HEK293T (cell line): ENCODE measurements around the gene CCDC136.

Experiments used
- CTCF ChIA-PET: fragments of 350-600 bp; formaldehyde crosslinking; extraction: SDS; loops from one replicate; lab custom pipeline; 2021; ENCODE audit warnings: antibody characterized with exemption, inconsistent platforms; lab: Yijun Ruan, JAX
- POLR2A ChIA-PET: fragments of 350-600 bp; formaldehyde crosslinking; extraction: SDS; loops from one replicate; lab custom pipeline; 2020; ENCODE audit warnings: antibody characterized with exemption, inconsistent platforms; lab: Yijun Ruan, JAX
- DNase-seq: peaks from one replicate; pipeline ENCODE4 v3.0.0; 2012; ENCODE audit warnings: mixed read lengths; ENCODE audit errors: extremely low spot score
- ARNT ChIP-seq: fragments of 450-650 bp; IDR thresholded peaks from 2 replicates; pipeline ENCODE4 v1.6.1; 2017; ENCODE audit warnings: mild to moderate bottlenecking
- BHLHE40 ChIP-seq: fragments of 450-650 bp; IDR thresholded peaks from 2 replicates; pipeline ENCODE4 v1.6.1; 2016; ENCODE audit warnings: mild to moderate bottlenecking, moderate library complexity, borderline replicate concordance
- CTBP1 ChIP-seq: fragments of 450-650 bp; IDR thresholded peaks from 2 replicates; pipeline ENCODE4 v1.6.1; 2016; ENCODE audit warnings: borderline replicate concordance
- ELF4 ChIP-seq: fragments of 450-650 bp; IDR thresholded peaks from 2 replicates; pipeline ENCODE4 v1.6.1; 2017; ENCODE audit warnings: antibody characterized with exemption
- FOXA1 ChIP-seq: fragments of 450-650 bp; IDR thresholded peaks from 2 replicates; pipeline ENCODE4 v1.6.1; 2016; ENCODE audit warnings: mild to moderate bottlenecking
- FOXK2 ChIP-seq: fragments of 450-650 bp; IDR thresholded peaks from 2 replicates; pipeline ENCODE4 v1.6.1; 2016; ENCODE audit warnings: mild to moderate bottlenecking
- FOXM1 ChIP-seq: fragments of 450-650 bp; IDR thresholded peaks from 2 replicates; pipeline ENCODE4 v1.6.1; 2017; ENCODE audit warnings: mild to moderate bottlenecking, borderline replicate concordance
- HDGF ChIP-seq: fragments of 450-650 bp; IDR thresholded peaks from 2 replicates; pipeline ENCODE4 v1.6.1; 2017; ENCODE audit warnings: antibody characterized with exemption, borderline replicate concordance
- L3MBTL2 ChIP-seq: fragments of 450-650 bp; conservative IDR thresholded peaks from 2 replicates; pipeline ENCODE4 v1.6.1; 2016; ENCODE audit warnings: mild to moderate bottlenecking
- LEF1 ChIP-seq: fragments of 450-650 bp; IDR thresholded peaks from 2 replicates; pipeline ENCODE4 v1.6.1; 2017; ENCODE audit warnings: mild to moderate bottlenecking, borderline replicate concordance
- NFRKB ChIP-seq: fragments of 450-650 bp; IDR thresholded peaks from 2 replicates; pipeline ENCODE4 v1.6.1; 2016; ENCODE audit warnings: mild to moderate bottlenecking, moderate library complexity
- SP1 ChIP-seq: fragments of 450-650 bp; IDR thresholded peaks from 2 replicates; pipeline ENCODE4 v1.6.1; 2017
- SUZ12 ChIP-seq: fragments of 450-650 bp; IDR thresholded peaks from 2 replicates; pipeline ENCODE4 v1.6.1; 2016; ENCODE audit warnings: mild to moderate bottlenecking
- TARDBP ChIP-seq: fragments of 450-650 bp; IDR thresholded peaks from 2 replicates; pipeline ENCODE4 v1.6.1; 2016
- ZNF384 ChIP-seq: fragments of 450-650 bp; IDR thresholded peaks from 2 replicates; pipeline ENCODE4 v1.6.1; 2016
- TF ChIP-seq, protein P1 (sequence below): fragments of 450-650 bp; IDR thresholded peaks from 2 replicates; pipeline ENCODE4 v1.6.1; 2016

The CCDC136 gene

DNA sequence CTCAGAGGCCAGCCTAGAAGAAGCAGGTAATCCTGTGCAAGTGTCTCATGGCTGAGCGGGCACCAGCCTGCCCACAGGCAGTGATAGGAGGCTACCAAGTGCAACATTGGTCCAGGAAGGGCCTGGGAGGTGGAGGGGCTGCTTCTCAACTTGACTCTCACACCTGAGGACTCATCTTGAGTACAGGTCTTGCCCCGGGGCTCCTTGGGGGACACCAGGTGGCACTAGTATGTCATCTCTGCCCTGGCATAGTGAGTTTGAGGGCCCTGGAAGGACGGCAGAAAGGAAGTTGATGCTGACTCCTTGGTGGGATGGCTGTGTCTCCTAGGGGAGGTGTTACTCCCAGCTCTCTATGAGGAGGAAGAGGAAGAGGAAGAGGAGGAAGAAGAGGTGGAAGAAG is 2.3 kb downstream of the CCDC136 start:
- DNase-seq, result no peak
- TF ChIP-seq HDGF, result no peak
- no peak for TF ChIP-seq ELF4
- TF ChIP-seq NFRKB, result no peak
- TF ChIP-seq, protein P1, sequence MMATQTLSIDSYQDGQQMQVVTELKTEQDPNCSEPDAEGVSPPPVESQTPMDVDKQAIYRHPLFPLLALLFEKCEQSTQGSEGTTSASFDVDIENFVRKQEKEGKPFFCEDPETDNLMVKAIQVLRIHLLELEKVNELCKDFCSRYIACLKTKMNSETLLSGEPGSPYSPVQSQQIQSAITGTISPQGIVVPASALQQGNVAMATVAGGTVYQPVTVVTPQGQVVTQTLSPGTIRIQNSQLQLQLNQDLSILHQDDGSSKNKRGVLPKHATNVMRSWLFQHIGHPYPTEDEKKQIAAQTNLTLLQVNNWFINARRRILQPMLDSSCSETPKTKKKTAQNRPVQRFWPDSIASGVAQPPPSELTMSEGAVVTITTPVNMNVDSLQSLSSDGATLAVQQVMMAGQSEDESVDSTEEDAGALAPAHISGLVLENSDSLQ, result no peak
- TF ChIP-seq CTBP1, result no peak
- no peak for TF ChIP-seq L3MBTL2
- TF ChIP-seq LEF1, result no peak
- TF ChIP-seq FOXK2, result no peak
- TF ChIP-seq FOXA1, result no peak
- no peak for TF ChIP-seq ARNT
- no peak for TF ChIP-seq SP1
- TF ChIP-seq BHLHE40, result no peak
- no peak for TF ChIP-seq SUZ12
- TF ChIP-seq ZNF384, result no peak
- no peak for TF ChIP-seq FOXM1
- no peak for TF ChIP-seq TARDBP
- CTCF ChIA-PET, result no interaction called here
- POLR2A ChIA-PET, result interaction anchor here (0.6 kb wide), 1 partner anchor 46 kb away, joined by 3 read pairs; no protein-coding TSS in a partner anchor

GRCh38 chr7:128794436-128794835 is 2.7 kb downstream of the CCDC136 start:
- CTCF ChIA-PET, result no interaction called here
- TF ChIP-seq, protein P1, result no peak
- no peak for TF ChIP-seq ARNT
- TF ChIP-seq ZNF384, result no peak
- TF ChIP-seq HDGF, result no peak
- no peak for TF ChIP-seq ELF4
- no peak for TF ChIP-seq FOXK2
- TF ChIP-seq LEF1, result no peak
- TF ChIP-seq FOXA1, result no peak
- no peak for TF ChIP-seq CTBP1
- TF ChIP-seq L3MBTL2, result no peak
- TF ChIP-seq SUZ12, result no peak
- TF ChIP-seq FOXM1, result no peak
- no peak for DNase-seq
- POLR2A ChIA-PET, result interaction anchor here (0.6 kb wide), 1 partner anchor 46 kb away, joined by 3 read pairs; no protein-coding TSS in a partner anchor

- TF ChIP-seq ARNT (no peak), FOXM1 (no peak), NFRKB (no peak), BHLHE40 (no peak), SP1 (no peak), FOXK2 (no peak), L3MBTL2 (no peak), CTBP1 (no peak), SUZ12 (no peak)
- ChIA-PET CTCF (no interaction called here), POLR2A (no interaction called here)
- no peak for DNase-seq
Measured at GRCh38 chr7:128795129-128795528, 3.4 kb downstream of the CCDC136 start.

- CTCF ChIA-PET, result no interaction called here
- POLR2A ChIA-PET, result no interaction called here
- TF ChIP-seq L3MBTL2, result no peak
- no peak for TF ChIP-seq SUZ12
- TF ChIP-seq SP1, result no peak
- no peak for TF ChIP-seq LEF1
- no peak for TF ChIP-seq TARDBP
- TF ChIP-seq FOXM1, result no peak
- TF ChIP-seq FOXK2, result no peak
- no peak for TF ChIP-seq CTBP1
- DNase-seq, result no peak
Measured at GRCh38 chr7:128796327-128796726, 4.6 kb downstream of the CCDC136 start.

DNA sequence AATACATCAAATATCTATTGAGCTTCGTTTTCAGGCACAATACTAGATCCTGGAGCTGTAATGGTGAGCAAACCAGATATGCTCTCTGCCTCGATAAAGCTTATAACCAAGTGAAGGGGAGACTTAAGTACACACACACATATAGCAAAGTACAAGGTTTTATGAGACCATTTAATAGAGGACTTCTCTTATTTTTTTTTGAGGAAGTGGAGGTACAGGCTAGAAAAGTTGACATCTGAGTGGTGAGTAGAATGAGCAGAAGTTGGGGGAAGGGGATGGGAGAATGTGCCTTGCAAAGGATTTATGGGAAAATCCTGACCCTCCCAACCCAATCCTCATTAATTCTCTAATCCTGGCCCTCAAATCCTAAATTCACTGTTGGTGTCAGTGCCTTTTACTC is 7.7 kb downstream of the CCDC136 start:
- no peak for DNase-seq
- CTCF ChIA-PET, result no interaction called here
- POLR2A ChIA-PET, result interaction anchor here (1.1 kb wide), 1 partner anchor 32 kb away, joined by 3 read pairs; no protein-coding TSS in a partner anchor
- TF ChIP-seq FOXK2, result no peak
- no peak for TF ChIP-seq HDGF
- no peak for TF ChIP-seq SP1
- TF ChIP-seq, protein P1, result no peak
- no peak for TF ChIP-seq SUZ12
- no peak for TF ChIP-seq BHLHE40
- no peak for TF ChIP-seq CTBP1
- TF ChIP-seq L3MBTL2, result no peak
- TF ChIP-seq ARNT, result no peak
- TF ChIP-seq FOXA1, result no peak
- no peak for TF ChIP-seq ELF4
- TF ChIP-seq NFRKB, result no peak
- no peak for TF ChIP-seq ZNF384
- no peak for TF ChIP-seq TARDBP
- TF ChIP-seq LEF1, result no peak
- TF ChIP-seq FOXM1, result no peak

DNA sequence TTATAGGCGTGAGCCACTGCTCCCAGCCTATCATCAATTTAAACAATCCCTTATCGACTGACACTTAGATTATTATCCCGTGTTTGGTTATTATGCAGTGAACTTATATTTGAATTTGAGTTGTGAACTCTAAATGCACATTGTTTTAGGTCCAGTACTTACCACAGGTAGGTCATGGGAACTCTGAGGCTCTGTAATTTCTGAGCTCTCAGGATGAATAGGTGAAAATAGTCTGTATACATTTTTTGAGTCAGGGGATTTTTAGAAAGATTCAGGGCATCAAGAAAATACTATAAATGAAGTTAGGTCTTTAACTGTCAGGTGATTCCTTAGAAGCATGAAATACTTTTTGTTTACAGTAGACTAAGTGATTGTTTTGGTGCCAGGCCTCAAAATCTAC is 8.8 kb downstream of the CCDC136 start:
- no peak for DNase-seq
- ChIA-PET CTCF (no interaction called here), POLR2A (no interaction called here)
- no peak for TF ChIP-seq SP1
- no peak for TF ChIP-seq FOXK2
- no peak for TF ChIP-seq L3MBTL2
- TF ChIP-seq BHLHE40, result no peak
- TF ChIP-seq CTBP1, result no peak
- no peak for TF ChIP-seq ELF4
- TF ChIP-seq ZNF384, result no peak
- no peak for TF ChIP-seq FOXM1
- no peak for TF ChIP-seq TARDBP
- no peak for TF ChIP-seq SUZ12
- TF ChIP-seq ARNT, result no peak
- TF ChIP-seq, protein P1, result no peak
- TF ChIP-seq NFRKB, result no peak
- TF ChIP-seq FOXA1, result no peak
- no peak for TF ChIP-seq LEF1
- no peak for TF ChIP-seq HDGF
